HepG2 (cell line): ENCODE results near the gene AGPAT3. TPM values are rescaled to one million over a fixed set of nuclear protein-coding genes. Genes with fewer than 3 reads are reported as not detected.
A peak's percentile ranks its signal among the peaks of the same experiment; 100 is the strongest.

Experiments used
- ATF4 ChIP-seq, 2 experiments: fragments of 450-650 bp in 1 of 2; sonication (generic) in 1 of 2; formaldehyde crosslinking; IDR thresholded peaks; 2 replicates each; pipeline versions ENCODE4 v1.5.0 to v1.8.0; 2020 to 2022; ENCODE audit warnings: mild to moderate bottlenecking in 1 of 2, missing genetic modification reagents in 1 of 2
- CAMTA2 ChIP-seq: sonication (generic); formaldehyde crosslinking; IDR thresholded peaks from 2 replicates; pipeline ENCODE4 v1.4.0; 2020; ENCODE audit warnings: mild to moderate bottlenecking, missing genetic modification reagents, borderline replicate concordance
- CCDC6 ChIP-seq: sonication (generic); formaldehyde crosslinking; IDR thresholded peaks from 2 replicates; pipeline ENCODE4 v1.8.1; 2022; ENCODE audit warnings: mild to moderate bottlenecking, missing genetic modification reagents, moderate library complexity
- CEBPG ChIP-seq: IDR thresholded peaks from 2 replicates; pipeline ENCODE4 v1.6.1; 2016
- CENPX ChIP-seq: sonication (generic); formaldehyde crosslinking; IDR thresholded peaks from 2 replicates; pipeline ENCODE4 v1.9.0; 2021; ENCODE audit warnings: mild to moderate bottlenecking, missing genetic modification reagents, moderate library complexity
- FOXP1 ChIP-seq, 2 experiments: fragments of 450-650 bp in 1 of 2; IDR thresholded peaks; 2 replicates each; pipeline ENCODE4 v1.6.1; 2017 to 2018; ENCODE audit warnings: antibody characterized with exemption in 1 of 2
- KLF15 ChIP-seq: sonication (generic); formaldehyde crosslinking; IDR thresholded peaks from 2 replicates; pipeline ENCODE4 v1.8.1; 2023; ENCODE audit warnings: borderline replicate concordance, mild to moderate bottlenecking, inconsistent platforms, missing genetic modification reagents, mixed read lengths
- MTA1 ChIP-seq: sonication (generic); formaldehyde crosslinking; IDR thresholded peaks from 2 replicates; pipeline ENCODE4 v1.4.0; 2020; ENCODE audit warnings: missing genetic modification reagents, mild to moderate bottlenecking, borderline replicate concordance
- NPAS2 ChIP-seq: sonication (generic); formaldehyde crosslinking; IDR thresholded peaks from 2 replicates; pipeline ENCODE4 v1.8.0; 2022; ENCODE audit warnings: mild to moderate bottlenecking, missing genetic modification reagents, borderline replicate concordance
- TAF15 ChIP-seq: fragments of 200-400 bp; formaldehyde crosslinking; IDR thresholded peaks from one replicate; pipeline ENCODE4 v1.6.1; 2018; ENCODE audit warnings: mild to moderate bottlenecking, low read depth, low read length; ENCODE audit not compliant: poor library complexity, severe bottlenecking
- TERF1 ChIP-seq: sonication (generic); formaldehyde crosslinking; IDR thresholded peaks from 2 replicates; pipeline ENCODE4 v1.8.0; 2022; ENCODE audit warnings: mild to moderate bottlenecking, missing genetic modification reagents, moderate library complexity
- ZMAT3 ChIP-seq: sonication (generic); formaldehyde crosslinking; conservative IDR thresholded peaks from 2 replicates; pipeline ENCODE4 v1.7.0; 2021; ENCODE audit warnings: missing genetic modification reagents
- ZNF577 ChIP-seq: sonication (generic); formaldehyde crosslinking; IDR thresholded peaks from 2 replicates; pipeline ENCODE4 v1.4.0; 2020; ENCODE audit warnings: mild to moderate bottlenecking, low read depth, missing genetic modification reagents, borderline replicate concordance
- polyA plus RNA-seq, 8 experiments: library from polyadenylated mRNA; depleted of rRNA in 3 of 8; stranded (reverse) in 7 of 8; unstranded in 1 of 8; fragments of >200 nt; fragmentation: Illumina TruSeq in 4 of 8; extraction: Trizol in 4 of 8; gene quantifications; 2 replicates each; pipeline versions ENCODE4 v1.2.1 to v1.2.3, GENCODE V29; 2011 to 2016; ENCODE audit warnings: low read depth in 4 of 8, missing spikeins in 1 of 8, mixed read lengths in 1 of 8; ENCODE audit not compliant: insufficient read depth in 1 of 8
- total RNA-seq, 5 experiments: library from RNA; depleted of rRNA; stranded (reverse); fragments of >200 nt; fragmentation: Illumina TruSeq; extraction: Trizol; gene quantifications; 2 replicates each; pipeline ENCODE4 v1.2.3, GENCODE V29; 2016; ENCODE audit warnings: low read depth in 1 of 5
- TF ChIP-seq, protein P1 (sequence below): sonication (generic); formaldehyde crosslinking; IDR thresholded peaks from 2 replicates; pipeline ENCODE4 v1.5.0; 2020; ENCODE audit warnings: mild to moderate bottlenecking, missing genetic modification reagents
- TF ChIP-seq, protein P2 (sequence below): sonication (generic); formaldehyde crosslinking; IDR thresholded peaks from 2 replicates; pipeline ENCODE4 v1.4.0; 2020; ENCODE audit warnings: missing genetic modification reagents
- TF ChIP-seq, protein P3 (sequence below): sonication (generic); formaldehyde crosslinking; IDR thresholded peaks from 2 replicates; pipeline ENCODE4 v1.5.1; 2020; ENCODE audit warnings: mild to moderate bottlenecking, missing genetic modification reagents, moderate library complexity

The AGPAT3 gene
- total and polyA plus RNA-seq, 2 of the 13 experiments (the other 11 are each of a cell fraction or from before 2014, with no cell fraction given): 32.2 to 54.4 TPM

GRCh38 chr21:43939443-43940328 is 74.7 kb downstream of the AGPAT3 start (continued):
- TF ChIP-seq, protein P1, sequence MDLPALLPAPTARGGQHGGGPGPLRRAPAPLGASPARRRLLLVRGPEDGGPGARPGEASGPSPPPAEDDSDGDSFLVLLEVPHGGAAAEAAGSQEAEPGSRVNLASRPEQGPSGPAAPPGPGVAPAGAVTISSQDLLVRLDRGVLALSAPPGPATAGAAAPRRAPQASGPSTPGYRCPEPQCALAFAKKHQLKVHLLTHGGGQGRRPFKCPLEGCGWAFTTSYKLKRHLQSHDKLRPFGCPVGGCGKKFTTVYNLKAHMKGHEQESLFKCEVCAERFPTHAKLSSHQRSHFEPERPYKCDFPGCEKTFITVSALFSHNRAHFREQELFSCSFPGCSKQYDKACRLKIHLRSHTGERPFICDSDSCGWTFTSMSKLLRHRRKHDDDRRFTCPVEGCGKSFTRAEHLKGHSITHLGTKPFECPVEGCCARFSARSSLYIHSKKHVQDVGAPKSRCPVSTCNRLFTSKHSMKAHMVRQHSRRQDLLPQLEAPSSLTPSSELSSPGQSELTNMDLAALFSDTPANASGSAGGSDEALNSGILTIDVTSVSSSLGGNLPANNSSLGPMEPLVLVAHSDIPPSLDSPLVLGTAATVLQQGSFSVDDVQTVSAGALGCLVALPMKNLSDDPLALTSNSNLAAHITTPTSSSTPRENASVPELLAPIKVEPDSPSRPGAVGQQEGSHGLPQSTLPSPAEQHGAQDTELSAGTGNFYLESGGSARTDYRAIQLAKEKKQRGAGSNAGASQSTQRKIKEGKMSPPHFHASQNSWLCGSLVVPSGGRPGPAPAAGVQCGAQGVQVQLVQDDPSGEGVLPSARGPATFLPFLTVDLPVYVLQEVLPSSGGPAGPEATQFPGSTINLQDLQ: no peak
- 0 out of 2 replicates have a peak, but pooled peaks have one; percentile 14 for TF ChIP-seq MTA1
- TF ChIP-seq TERF1: no peak
- TF ChIP-seq CCDC6 (CRISPR knock-in tag): no peak
- no peak for TF ChIP-seq CENPX (CRISPR knock-in tag)
- TF ChIP-seq ZNF577 (CRISPR knock-in tag): no peak
- TF ChIP-seq TAF15: no peak
- no peak for TF ChIP-seq NPAS2 (CRISPR knock-in tag)
- no peak for TF ChIP-seq KLF15
- TF ChIP-seq CEBPG (CRISPR knock-in tag): no peak
- TF ChIP-seq ATF4 (CRISPR knock-in tag; IDR thresholded peaks at IDR 0.05): no peak
- no peak for TF ChIP-seq FOXP1 (IDR thresholded peaks at IDR 0.05)
- no peak for TF ChIP-seq FOXP1 (CRISPR knock-in tag; IDR thresholded peaks at IDR 0.05)
- TF ChIP-seq, protein P2, sequence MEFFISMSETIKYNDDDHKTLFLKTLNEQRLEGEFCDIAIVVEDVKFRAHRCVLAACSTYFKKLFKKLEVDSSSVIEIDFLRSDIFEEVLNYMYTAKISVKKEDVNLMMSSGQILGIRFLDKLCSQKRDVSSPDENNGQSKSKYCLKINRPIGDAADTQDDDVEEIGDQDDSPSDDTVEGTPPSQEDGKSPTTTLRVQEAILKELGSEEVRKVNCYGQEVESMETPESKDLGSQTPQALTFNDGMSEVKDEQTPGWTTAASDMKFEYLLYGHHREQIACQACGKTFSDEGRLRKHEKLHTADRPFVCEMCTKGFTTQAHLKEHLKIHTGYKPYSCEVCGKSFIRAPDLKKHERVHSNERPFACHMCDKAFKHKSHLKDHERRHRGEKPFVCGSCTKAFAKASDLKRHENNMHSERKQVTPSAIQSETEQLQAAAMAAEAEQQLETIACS (CRISPR knock-in tag): 0 out of 2 replicates have a peak, but pooled peaks have one; percentile 21
- TF ChIP-seq CAMTA2 (CRISPR knock-in tag): no peak
- no peak for TF ChIP-seq ZMAT3
- TF ChIP-seq, protein P3, sequence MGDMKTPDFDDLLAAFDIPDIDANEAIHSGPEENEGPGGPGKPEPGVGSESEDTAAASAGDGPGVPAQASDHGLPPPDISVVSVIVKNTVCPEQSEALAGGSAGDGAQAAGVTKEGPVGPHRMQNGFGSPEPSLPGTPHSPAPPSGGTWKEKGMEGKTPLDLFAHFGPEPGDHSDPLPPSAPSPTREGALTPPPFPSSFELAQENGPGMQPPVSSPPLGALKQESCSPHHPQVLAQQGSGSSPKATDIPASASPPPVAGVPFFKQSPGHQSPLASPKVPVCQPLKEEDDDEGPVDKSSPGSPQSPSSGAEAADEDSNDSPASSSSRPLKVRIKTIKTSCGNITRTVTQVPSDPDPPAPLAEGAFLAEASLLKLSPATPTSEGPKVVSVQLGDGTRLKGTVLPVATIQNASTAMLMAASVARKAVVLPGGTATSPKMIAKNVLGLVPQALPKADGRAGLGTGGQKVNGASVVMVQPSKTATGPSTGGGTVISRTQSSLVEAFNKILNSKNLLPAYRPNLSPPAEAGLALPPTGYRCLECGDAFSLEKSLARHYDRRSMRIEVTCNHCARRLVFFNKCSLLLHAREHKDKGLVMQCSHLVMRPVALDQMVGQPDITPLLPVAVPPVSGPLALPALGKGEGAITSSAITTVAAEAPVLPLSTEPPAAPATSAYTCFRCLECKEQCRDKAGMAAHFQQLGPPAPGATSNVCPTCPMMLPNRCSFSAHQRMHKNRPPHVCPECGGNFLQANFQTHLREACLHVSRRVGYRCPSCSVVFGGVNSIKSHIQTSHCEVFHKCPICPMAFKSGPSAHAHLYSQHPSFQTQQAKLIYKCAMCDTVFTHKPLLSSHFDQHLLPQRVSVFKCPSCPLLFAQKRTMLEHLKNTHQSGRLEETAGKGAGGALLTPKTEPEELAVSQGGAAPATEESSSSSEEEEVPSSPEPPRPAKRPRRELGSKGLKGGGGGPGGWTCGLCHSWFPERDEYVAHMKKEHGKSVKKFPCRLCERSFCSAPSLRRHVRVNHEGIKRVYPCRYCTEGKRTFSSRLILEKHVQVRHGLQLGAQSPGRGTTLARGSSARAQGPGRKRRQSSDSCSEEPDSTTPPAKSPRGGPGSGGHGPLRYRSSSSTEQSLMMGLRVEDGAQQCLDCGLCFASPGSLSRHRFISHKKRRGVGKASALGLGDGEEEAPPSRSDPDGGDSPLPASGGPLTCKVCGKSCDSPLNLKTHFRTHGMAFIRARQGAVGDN: 0 out of 2 replicates have a peak, but pooled peaks have one; percentile 22
